Stromal cell of bone marrow (primary cell): Measurements from ENCODE around the gene ARAP1.

ENCODE experiments used
- DNase-seq: peaks from one replicate; pipeline ENCODE4 v3.0.0-alpha.2; 2012; ENCODE audit warnings: low read depth

ARAP1 gene

GRCh38 chr11:72641522-72642042 is 110.6 kb downstream of the ARAP1 start:
- no peak for DNase-seq

GRCh38 chr11:72639502-72640375 is 112.5 kb downstream of the ARAP1 start:
- no peak for DNase-seq

- no peak for DNase-seq
These were observed 114.3 kb downstream of the ARAP1 start for GRCh38 chr11:72637926-72638325.

GRCh38 chr11:72637198-72637597 is 115.0 kb downstream of the ARAP1 start:
- no peak for DNase-seq

- no peak for DNase-seq
These were observed 115.8 kb downstream of the ARAP1 start for GRCh38 chr11:72636376-72636775.

- DNase-seq = no peak
These were observed 116.3 kb downstream of the ARAP1 start for GRCh38 chr11:72635933-72636332.

GRCh38 chr11:72635309-72635915 is 116.8 kb downstream of the ARAP1 start:
- no peak for DNase-seq
